Esophagus squamous epithelium (tissue), 5 donors: ENCODE results near the gene SLC25A48. TPM values are rescaled to one million over a fixed set of nuclear protein-coding genes. Genes with fewer than 3 reads are reported as not detected.

Experiments used
- DNase-seq: peaks from one replicate; lab custom pipeline; 2025; lab: John Stamatoyannopoulos, UW
- H3K27ac ChIP-seq, 4 donors: fragments of 200-600 bp; sonication (generic); one replicate each; pipeline ENCODE4 v1.5.1; 2016 to 2019; ENCODE audit warnings: mild to moderate bottlenecking in 1 of 4
- H3K27me3 ChIP-seq, 4 donors: fragments of 200-600 bp; sonication (generic); 1 replicate in 3 of 4; 2 replicates in 1 of 4; pipeline versions ENCODE4 v1.5.1 to v1.6.0; 2017 to 2021; ENCODE audit warnings: antibody characterized with exemption in 1 of 4
- H3K36me3 ChIP-seq, 3 donors: fragments of 200-600 bp; sonication (generic); one replicate each; pipeline ENCODE4 v1.5.1; 2016 to 2019
- H3K4me1 ChIP-seq, 3 donors: fragments of 200-600 bp; sonication (generic); one replicate each; pipeline ENCODE4 v1.5.1; 2017 to 2019
- H3K4me3 ChIP-seq, 4 donors: fragments of 200-600 bp; sonication (generic); 1 replicate in 3 of 4; 2 replicates in 1 of 4; pipeline ENCODE4 v1.5.1; 2016 to 2019; ENCODE audit warnings: mild to moderate bottlenecking in 2 of 4, moderate library complexity in 1 of 4
- H3K9me3 ChIP-seq, 3 donors: fragments of 200-600 bp; sonication (generic); one replicate each; pipeline ENCODE4 v1.5.1; 2016 to 2019
- POLR2A ChIP-seq, 4 donors: fragments of 450-650 bp; IDR thresholded peaks; one replicate each; pipeline ENCODE4 v1.6.1; 2017; ENCODE audit warnings: antibody characterized with exemption in 4 of 4, mild to moderate bottlenecking in 4 of 4, moderate library complexity in 3 of 4
- WGBS, 2 donors: methylation state at CpG; one replicate each; pipeline ENCODE4 v1.1.5; 2018; 5-methylcytosine and 5-hydroxymethylcytosine counted together
- intact Hi-C: fragments of 100-400 bp; cut with DNase I; formaldehyde crosslinking; loops from one replicate; pipeline ENCODE4 v1.15.0; 2022
- total RNA-seq, 4 donors: library from RNA; depleted of rRNA; stranded (reverse); fragments of >200 nt; gene quantifications; one replicate each; pipeline ENCODE4 v1.1.0, GENCODE V29; 2016
- TF ChIP-seq, protein P1 (sequence below), 6 experiments: fragments of 450-650 bp in 4 of 6; fragments of 200-600 bp in 2 of 6; sonication (generic) in 2 of 6; IDR thresholded peaks; one replicate each; pipeline ENCODE4 v1.5.1; 2016 to 2019; ENCODE audit warnings: antibody characterized with exemption in 6 of 6, mild to moderate bottlenecking in 4 of 6, moderate library complexity in 4 of 6
- donor health status: DM: yes; HTN: yes; CAD: no.

Gene SLC25A48
- total RNA-seq, 4 donors from 2014 or later: 0.19 to 1.3 (median 0.48) TPM

- peaks cover 0 to 36% (median 0%) of the 10 kb centered on the region in 4 donors for H3K27me3 ChIP-seq
- no peaks in the 10 kb centered on the region for H3K36me3 ChIP-seq
- no peak overlapping the region for H3K4me3 ChIP-seq
- no peaks in the 10 kb centered on the region for H3K4me1 ChIP-seq
- TF ChIP-seq, protein P1, sequence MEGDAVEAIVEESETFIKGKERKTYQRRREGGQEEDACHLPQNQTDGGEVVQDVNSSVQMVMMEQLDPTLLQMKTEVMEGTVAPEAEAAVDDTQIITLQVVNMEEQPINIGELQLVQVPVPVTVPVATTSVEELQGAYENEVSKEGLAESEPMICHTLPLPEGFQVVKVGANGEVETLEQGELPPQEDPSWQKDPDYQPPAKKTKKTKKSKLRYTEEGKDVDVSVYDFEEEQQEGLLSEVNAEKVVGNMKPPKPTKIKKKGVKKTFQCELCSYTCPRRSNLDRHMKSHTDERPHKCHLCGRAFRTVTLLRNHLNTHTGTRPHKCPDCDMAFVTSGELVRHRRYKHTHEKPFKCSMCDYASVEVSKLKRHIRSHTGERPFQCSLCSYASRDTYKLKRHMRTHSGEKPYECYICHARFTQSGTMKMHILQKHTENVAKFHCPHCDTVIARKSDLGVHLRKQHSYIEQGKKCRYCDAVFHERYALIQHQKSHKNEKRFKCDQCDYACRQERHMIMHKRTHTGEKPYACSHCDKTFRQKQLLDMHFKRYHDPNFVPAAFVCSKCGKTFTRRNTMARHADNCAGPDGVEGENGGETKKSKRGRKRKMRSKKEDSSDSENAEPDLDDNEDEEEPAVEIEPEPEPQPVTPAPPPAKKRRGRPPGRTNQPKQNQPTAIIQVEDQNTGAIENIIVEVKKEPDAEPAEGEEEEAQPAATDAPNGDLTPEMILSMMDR (IDR thresholded peaks at IDR 0.05): no peak
- TF ChIP-seq POLR2A (IDR thresholded peaks at IDR 0.05): no peak
- peaks cover 0 to 1% (median 0%) of the 10 kb centered on the region in 3 donors for H3K9me3 ChIP-seq
- no peak overlapping the region for H3K27ac ChIP-seq
- no peak for DNase-seq
- 61 to 75% methylated on average over 4 to 5 of the region's 6 CpGs for WGBS, 2 donors
- intact Hi-C loops: no loop called here
These were observed 9.3 kb downstream of the SLC25A48 start for GRCh38 chr5:135843571-135844337.

- intact Hi-C loops: no loop called here
- TF ChIP-seq POLR2A (IDR thresholded peaks at IDR 0.05): no peak
- TF ChIP-seq, protein P1 (IDR thresholded peaks at IDR 0.05): no peak
- Histone ChIP-seq H3K4me3 (no peak overlapping the region), H3K4me1 (no peaks in the 10 kb centered on the region), H3K27me3 (peaks cover 0 to 19% (median 0%) of the 10 kb centered on the region in 4 donors), H3K36me3 (no peaks in the 10 kb centered on the region), H3K9me3 (no peaks in the 10 kb centered on the region), H3K27ac (no peak overlapping the region)
- DNase-seq: no peak
These were observed 11.8 kb downstream of the SLC25A48 start for GRCh38 chr5:135846311-135846710.

- Histone ChIP-seq H3K4me1 (no peaks in the 10 kb centered on the region), H3K36me3 (no peaks in the 10 kb centered on the region), H3K27me3 (peaks cover 0 to 4% (median 0%) of the 10 kb centered on the region in 4 donors), H3K9me3 (no peaks in the 10 kb centered on the region), H3K27ac (no peak overlapping the region), H3K4me3 (no peak overlapping the region)
- intact Hi-C loops: no loop called here
- WGBS, 2 donors: 50 to 88% methylated on average over 1 of the region's 1 CpG
- TF ChIP-seq, protein P1 (IDR thresholded peaks at IDR 0.05): no peak
- no peak for TF ChIP-seq POLR2A (IDR thresholded peaks at IDR 0.05)
- DNase-seq: no peak
These were observed 13.5 kb downstream of the SLC25A48 start for GRCh38 chr5:135847976-135848375.

DNA sequence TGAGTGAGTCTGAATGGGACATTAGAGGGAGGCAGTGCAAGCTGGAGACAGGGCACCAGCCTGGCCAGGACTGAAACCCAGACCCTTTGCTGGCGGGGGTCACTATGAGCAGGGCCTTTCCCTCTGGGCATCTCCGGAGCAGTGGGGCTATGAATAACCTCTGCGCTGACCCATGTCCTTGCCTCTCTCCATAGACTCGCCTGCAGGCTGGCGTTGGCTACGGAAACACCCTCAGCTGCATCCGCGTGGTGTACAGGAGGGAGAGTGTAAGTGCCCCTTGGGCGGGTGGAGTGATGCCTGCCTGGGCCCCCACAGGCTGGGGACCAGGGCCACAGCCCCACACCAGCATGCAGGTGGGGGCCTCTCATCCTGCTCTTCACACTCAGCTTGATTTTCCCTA, 15.8 kb downstream of the SLC25A48 start:
- Histone ChIP-seq H3K4me1 (no peaks in the 10 kb centered on the region), H3K27me3 (no peaks in the 10 kb centered on the region), H3K9me3 (no peaks in the 10 kb centered on the region), H3K36me3 (no peaks in the 10 kb centered on the region), H3K4me3 (no peak overlapping the region), H3K27ac (no peak overlapping the region)
- WGBS, 2 donors: 93% methylated on average over 4 of the region's 9 CpGs; no CpG with 5 or more reads in 1 of the 2 donors
- no peak for DNase-seq
- intact Hi-C loops: no loop called here
- no peak for TF ChIP-seq POLR2A (IDR thresholded peaks at IDR 0.05)
- TF ChIP-seq, protein P1 (IDR thresholded peaks at IDR 0.05): no peak

GRCh38 chr5:135850671-135851070, 16.2 kb downstream of the SLC25A48 start:
- H3K9me3 ChIP-seq: no peaks in the 10 kb centered on the region
- intact Hi-C loops: no loop called here
- DNase-seq: no peak
- no peak overlapping the region for H3K4me3 ChIP-seq
- TF ChIP-seq, protein P1 (IDR thresholded peaks at IDR 0.05): no peak
- no peak for TF ChIP-seq POLR2A (IDR thresholded peaks at IDR 0.05)
- H3K27ac ChIP-seq: no peak overlapping the region
- no peaks in the 10 kb centered on the region for H3K4me1 ChIP-seq
- 84 to 90% methylated on average over 4 to 6 of the region's 6 CpGs for WGBS, 2 donors
- no peaks in the 10 kb centered on the region for H3K27me3 ChIP-seq
- H3K36me3 ChIP-seq: no peaks in the 10 kb centered on the region
